CD4-positive, alpha-beta T cell (primary cell): ENCODE results near the gene ABHD8. TPM values are rescaled to one million over a fixed set of nuclear protein-coding genes. Genes with fewer than 3 reads are reported as not detected.

Experiments used
- ATAC-seq: fragments of 200-7000 bp; cut with Tn5 transposase; one replicate; pipeline ENCODE4 v1.10.0; 2022; ENCODE audit warnings: mild to moderate bottlenecking; ENCODE audit not compliant: poor library complexity
- CTCF ChIA-PET: fragments of 350-600 bp; sonication (Branson Sonifier 250); formaldehyde crosslinking; loops from one replicate; lab custom pipeline; 2021; ENCODE audit warnings: antibody characterized with exemption, inconsistent platforms; lab: Charles Lee
- POLR2A ChIA-PET: fragments of 350-600 bp; sonication (Branson Sonifier 250); formaldehyde crosslinking; loops from one replicate; lab custom pipeline; 2021; ENCODE audit warnings: antibody characterized with exemption, inconsistent platforms; lab: Charles Lee
- DNase-seq, 14 experiments: peaks; one replicate each; pipeline ENCODE4 v3.0.0-alpha.2; 2013 to 2020; ENCODE audit warnings: mixed read lengths in 2 of 14
- H3K27ac ChIP-seq, 2 donors: one replicate each; pipeline versions ENCODE4 v1.5.1 to v1.7.0; 2013; ENCODE audit warnings: low read length in 2 of 2, low read depth in 1 of 2, mild to moderate bottlenecking in 1 of 2
- H3K27me3 ChIP-seq, 2 experiments: 1 replicate in 1 of 2; 2 replicates in 1 of 2; pipeline versions ENCODE4 v1.6.1 to v1.7.0; 2013; ENCODE audit warnings: low read length in 2 of 2, control low read depth in 1 of 2, mild to moderate bottlenecking in 1 of 2, moderate library complexity in 1 of 2; ENCODE audit not compliant: insufficient read depth in 2 of 2, control insufficient read depth in 1 of 2
- H3K36me3 ChIP-seq: one replicate; pipeline ENCODE4 v1.6.1; 2013; ENCODE audit warnings: low read length, control low read depth; ENCODE audit not compliant: insufficient read depth
- H3K4me1 ChIP-seq: one replicate; pipeline ENCODE4 v1.6.1; 2013; ENCODE audit warnings: low read length, control low read depth; ENCODE audit not compliant: insufficient read depth
- H3K4me3 ChIP-seq: one replicate; pipeline ENCODE4 v1.5.1; 2013; ENCODE audit warnings: mild to moderate bottlenecking, low read length, moderate library complexity
- H3K9me3 ChIP-seq, 2 experiments: 1 replicate in 1 of 2; 2 replicates in 1 of 2; pipeline versions ENCODE4 v1.6.1 to v1.7.0; 2013; ENCODE audit warnings: low read length in 2 of 2, mild to moderate bottlenecking in 2 of 2, control low read depth in 1 of 2, moderate library complexity in 1 of 2; ENCODE audit not compliant: control insufficient read depth in 1 of 2, insufficient read depth in 1 of 2
- H3K27ac Mint-ChIP-seq: one replicate; pipeline ENCODE4 v1.8.0; 2020; ENCODE audit warnings: mixed read lengths
- H3K27me3 Mint-ChIP-seq: one replicate; pipeline ENCODE4 v1.8.0; 2021; ENCODE audit warnings: mixed read lengths
- H3K36me3 Mint-ChIP-seq: one replicate; pipeline ENCODE4 v1.8.0; 2021; ENCODE audit warnings: low read depth, mixed read lengths
- H3K4me1 Mint-ChIP-seq: one replicate; pipeline ENCODE4 v1.8.0; 2021; ENCODE audit warnings: low read depth, mixed read lengths
- H3K4me3 Mint-ChIP-seq: one replicate; pipeline ENCODE4 v1.8.0; 2020; ENCODE audit warnings: mild to moderate bottlenecking, mixed read lengths
- H3K9me3 Mint-ChIP-seq: one replicate; pipeline ENCODE4 v1.8.0; 2020; ENCODE audit warnings: mixed read lengths
- CTCF ChIP-seq: fragments of 200-600 bp; IDR thresholded peaks from one replicate; pipeline ENCODE4 v1.8.0; 2022; ENCODE audit warnings: antibody characterized with exemption, mild to moderate bottlenecking
- intact Hi-C, 2 experiments: fragments of 100-400 bp; cut with DNase I in 1 of 2; cut with micrococcal nuclease in 1 of 2; formaldehyde crosslinking; loops; one replicate each; pipeline versions ENCODE4 v1.15.1 to v1.9.0; 2023 to 2025; cut with DNase I, micrococcal nuclease
- total RNA-seq, 174 experiments: library from RNA in 2 of 174; stranded (reverse) in 2 of 174; gene quantifications; one replicate each; pipeline ENCODE4 v1.2.3 and lab custom pipeline; 2021 to 2026

ABHD8 gene
- total RNA-seq, 2 experiments from 2014 or later: 4.4 to 4.6 TPM

GRCh38 chr19:17262557-17262956 is 40.7 kb downstream of the ABHD8 start:
- Histone ChIP-seq H3K9me3 (no peaks in the 10 kb centered on the region), H3K36me3 (no peaks in the 10 kb centered on the region), H3K27me3 (no peaks in the 10 kb centered on the region), H3K4me3 (no peak overlapping the region), H3K4me1 (peaks cover 31% of the 10 kb centered on the region), H3K27ac (no peak overlapping the region)
- CTCF ChIA-PET: interaction anchor here (0.7 kb wide), 1 partner anchor 11 kb away, joined by 3 read pairs; no protein-coding TSS in a partner anchor
- intact Hi-C loops: loop anchor here in 1 of 2 experiments (5.0 to 10.0 kb wide), 2 partner anchors 122 to 205 kb away; no protein-coding TSS in a partner anchor
- H3K9me3 Mint-ChIP-seq: no peaks in the 10 kb centered on the region
- DNase-seq: no peak
- no peak overlapping the region for H3K4me3 Mint-ChIP-seq
- H3K27ac Mint-ChIP-seq: no peak overlapping the region
- POLR2A ChIA-PET: no interaction called here
- peaks cover 6% of the 10 kb centered on the region for H3K36me3 Mint-ChIP-seq
- H3K27me3 Mint-ChIP-seq: no peaks in the 10 kb centered on the region
- H3K4me1 Mint-ChIP-seq: peaks cover 14% of the 10 kb centered on the region
- ATAC-seq: no peak
- no peak for TF ChIP-seq CTCF

DNA sequence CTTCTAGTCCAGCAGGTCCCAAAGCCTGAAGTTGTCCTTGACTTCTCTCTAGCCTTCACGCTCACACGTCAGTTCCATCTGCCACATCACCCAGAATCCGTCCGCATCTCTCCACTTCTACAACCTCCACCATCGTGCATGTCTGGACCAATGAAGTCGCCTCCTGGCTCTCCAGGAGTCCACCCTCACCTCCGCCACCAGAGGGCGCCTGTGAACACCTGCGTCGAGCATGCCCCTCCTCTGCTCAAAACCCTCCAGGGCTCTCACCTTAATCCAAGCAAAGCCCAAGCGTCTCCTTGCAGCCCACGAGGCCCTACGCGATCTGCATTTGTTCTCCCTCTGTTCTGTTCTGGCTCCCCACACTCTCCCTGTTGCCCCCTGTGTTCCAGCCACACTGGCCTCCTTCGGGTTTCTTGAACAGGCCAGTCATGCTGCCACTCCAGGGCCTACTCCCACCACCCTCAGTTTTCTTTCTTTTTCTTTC is 42.3 kb downstream of the ABHD8 start:
- ATAC-seq: peak; percentile 100
- ChIA-PET CTCF (interaction anchor here (0.7 to 3.0 kb wide), 10 partner anchors 11 to 178 kb away, joined by 3 to 21 read pairs (median 3); partner anchors contain the start of genes ANKLE1, DDA1 and USE1), POLR2A (no interaction called here)
- intact Hi-C loops: loop anchor here (1.0 to 10.0 kb wide), 4 partner anchors 22 to 206 kb away; no protein-coding TSS in a partner anchor
- no peaks in the 10 kb centered on the region for H3K9me3 Mint-ChIP-seq
- Histone ChIP-seq H3K36me3 (no peaks in the 10 kb centered on the region), H3K9me3 (no peaks in the 10 kb centered on the region), H3K27ac (no peak overlapping the region), H3K4me3 (no peak overlapping the region), H3K4me1 (peaks cover 18% of the 10 kb centered on the region), H3K27me3 (no peaks in the 10 kb centered on the region)
- peak; percentile 83 to 94 (median 89) for DNase-seq
- no peaks in the 10 kb centered on the region for H3K36me3 Mint-ChIP-seq
- H3K27me3 Mint-ChIP-seq: no peaks in the 10 kb centered on the region
- TF ChIP-seq CTCF: peak; percentile 88
- H3K4me3 Mint-ChIP-seq: no peak overlapping the region
- H3K27ac Mint-ChIP-seq: no peak overlapping the region
- peaks cover 5% of the 10 kb centered on the region for H3K4me1 Mint-ChIP-seq

- intact Hi-C loops: loop anchor here (1.0 to 10.0 kb wide), 4 partner anchors 23 to 207 kb away; no protein-coding TSS in a partner anchor
- no peak for ATAC-seq
- no peak for DNase-seq
- POLR2A ChIA-PET: no interaction called here
- Mint-ChIP-seq H3K36me3 (no peaks in the 10 kb centered on the region), H3K4me3 (no peak overlapping the region), H3K9me3 (no peaks in the 10 kb centered on the region), H3K27ac (no peak overlapping the region), H3K4me1 (peaks cover 5% of the 10 kb centered on the region), H3K27me3 (no peaks in the 10 kb centered on the region)
- no peak for TF ChIP-seq CTCF
- Histone ChIP-seq H3K36me3 (no peaks in the 10 kb centered on the region), H3K9me3 (no peaks in the 10 kb centered on the region), H3K4me3 (no peak overlapping the region), H3K27me3 (no peaks in the 10 kb centered on the region), H3K4me1 (peaks cover 14% of the 10 kb centered on the region), H3K27ac (no peak overlapping the region)
- CTCF ChIA-PET: interaction anchor here (0.7 to 3.0 kb wide), 8 partner anchors 10 to 177 kb away, joined by 3 to 21 read pairs (median 3); partner anchors contain the start of genes ANKLE1, DDA1 and USE1
Measured at GRCh38 chr19:17259934-17260333, 43.3 kb downstream of the ABHD8 start.
